Kasumi-1 (cell line): ENCODE data around the gene RPS6KB2.
"Not testable (repeated sequence)": the region's sequence is repeated elsewhere in the genome, so short reads cannot be mapped to it uniquely, and the experiment has no call there.

Source experiments
- DNase-seq, 2 experiments: peaks; one replicate each; lab custom pipeline; 2025; lab: John Stamatoyannopoulos, UW

The RPS6KB2 gene

GRCh38 chr11:67410984-67411784 lies 17.1 kb upstream of the RPS6KB2 start:
- no peak for DNase-seq

GRCh38 chr11:67411785-67412152 lies 16.5 kb upstream of the RPS6KB2 start:
- no peak for DNase-seq

- DNase-seq: no peak
These were observed 15.7 kb upstream of the RPS6KB2 start for GRCh38 chr11:67412495-67413179.

- no peak for DNase-seq
These were observed 14.9 kb upstream of the RPS6KB2 start for GRCh38 chr11:67413266-67413849.

- no peak for DNase-seq
These were observed 12.6 kb upstream of the RPS6KB2 start, which contains the start of gene CARNS1 for GRCh38 chr11:67415501-67416304. TSS of gene CARNS1 (plus strand) at chr11:67415678. CDS start at chr11:67416200, 522 bp downstream.

GRCh38 chr11:67416416-67417335 lies 11.6 kb upstream of the RPS6KB2 start:
- DNase-seq: no peak

GRCh38 chr11:67417425-67417824 lies 10.9 kb upstream of the RPS6KB2 start:
- DNase-seq: no peak

- peak; percentile 19 to 41 for DNase-seq
These were observed 9.6 kb upstream of the RPS6KB2 start for GRCh38 chr11:67418476-67419281.

- DNase-seq: no peak
These were observed 8.8 kb upstream of the RPS6KB2 start for GRCh38 chr11:67419325-67420049.

- DNase-seq: no peak
These were observed 8.1 kb upstream of the RPS6KB2 start for GRCh38 chr11:67420147-67420645.

GRCh38 chr11:67420646-67421429 lies 7.5 kb upstream of the RPS6KB2 start:
- DNase-seq: peak; percentile 89 to 90

- DNase-seq: no peak
These were observed 6.8 kb upstream of the RPS6KB2 start for GRCh38 chr11:67421430-67422031.

GRCh38 chr11:67422891-67423290 lies 5.4 kb upstream of the RPS6KB2 start:
- no peak for DNase-seq

- no peak for DNase-seq
These were observed 4.8 kb upstream of the RPS6KB2 start for GRCh38 chr11:67423466-67423865.

- no peak for DNase-seq
These were observed 4.2 kb upstream of the RPS6KB2 start for GRCh38 chr11:67423891-67424613.

GRCh38 chr11:67427364-67427859 lies 882 bp upstream of the RPS6KB2 start:
- DNase-seq: not testable (repeated sequence)

- no peak for DNase-seq
These were observed 859 bp downstream of the RPS6KB2 start for GRCh38 chr11:67429038-67429668.
